Ovary (tissue), 3 donors: ENCODE results near the gene AVL9.

Experiments
- EP300 ChIP-seq: sonication (generic); formaldehyde crosslinking; IDR thresholded peaks from one replicate; pipeline ENCODE4 v1.6.1; 2017; ENCODE audit warnings: antibody characterized with exemption
- POLR2A ChIP-seq: fragments of 450-650 bp; IDR thresholded peaks from one replicate; pipeline ENCODE4 v1.6.1; 2017; ENCODE audit warnings: antibody characterized with exemption, mild to moderate bottlenecking, moderate library complexity
- TF ChIP-seq, protein P1 (sequence below), 3 donors: fragments of 450-650 bp in 2 of 3; fragments of 200-600 bp in 1 of 3; IDR thresholded peaks; one replicate each; pipeline versions ENCODE4 v1.5.1 to v1.8.0; 2016 to 2022; ENCODE audit warnings: antibody characterized with exemption in 3 of 3, mild to moderate bottlenecking in 1 of 3
- donor health status: DM: no; HTN: no; CAD: no.

GRCh38 chr7:32594965-32595490 is 99.7 kb downstream of the AVL9 start:
- TF ChIP-seq POLR2A (no peak), EP300 (no peak)
- TF ChIP-seq, protein P1, sequence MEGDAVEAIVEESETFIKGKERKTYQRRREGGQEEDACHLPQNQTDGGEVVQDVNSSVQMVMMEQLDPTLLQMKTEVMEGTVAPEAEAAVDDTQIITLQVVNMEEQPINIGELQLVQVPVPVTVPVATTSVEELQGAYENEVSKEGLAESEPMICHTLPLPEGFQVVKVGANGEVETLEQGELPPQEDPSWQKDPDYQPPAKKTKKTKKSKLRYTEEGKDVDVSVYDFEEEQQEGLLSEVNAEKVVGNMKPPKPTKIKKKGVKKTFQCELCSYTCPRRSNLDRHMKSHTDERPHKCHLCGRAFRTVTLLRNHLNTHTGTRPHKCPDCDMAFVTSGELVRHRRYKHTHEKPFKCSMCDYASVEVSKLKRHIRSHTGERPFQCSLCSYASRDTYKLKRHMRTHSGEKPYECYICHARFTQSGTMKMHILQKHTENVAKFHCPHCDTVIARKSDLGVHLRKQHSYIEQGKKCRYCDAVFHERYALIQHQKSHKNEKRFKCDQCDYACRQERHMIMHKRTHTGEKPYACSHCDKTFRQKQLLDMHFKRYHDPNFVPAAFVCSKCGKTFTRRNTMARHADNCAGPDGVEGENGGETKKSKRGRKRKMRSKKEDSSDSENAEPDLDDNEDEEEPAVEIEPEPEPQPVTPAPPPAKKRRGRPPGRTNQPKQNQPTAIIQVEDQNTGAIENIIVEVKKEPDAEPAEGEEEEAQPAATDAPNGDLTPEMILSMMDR (IDR thresholded peaks at IDR 0.05): no peak
